Sigmoid colon (tissue), 7 donors: ENCODE data around the gene EHBP1. TPM values are rescaled to one million over a fixed set of nuclear protein-coding genes. Genes with fewer than 3 reads are reported as not detected.

ENCODE experiments used
- DNase-seq: peaks from one replicate; pipeline ENCODE4 v3.0.0-alpha.2; 2019
- H3K27ac ChIP-seq, 4 donors: fragments of 200-600 bp; sonication (generic); one replicate each; pipeline ENCODE4 v1.5.1; 2016 to 2019; ENCODE audit warnings: mild to moderate bottlenecking in 1 of 4
- H3K27me3 ChIP-seq, 3 donors: fragments of 200-600 bp; sonication (generic); one replicate each; pipeline ENCODE4 v1.5.1; 2019; ENCODE audit warnings: mild to moderate bottlenecking in 1 of 3
- H3K36me3 ChIP-seq, 4 donors: fragments of 200-600 bp; sonication (generic); one replicate each; pipeline ENCODE4 v1.5.1; 2016 to 2019
- H3K4me1 ChIP-seq, 4 donors: fragments of 200-600 bp; sonication (generic); one replicate each; pipeline ENCODE4 v1.5.1; 2017 to 2019
- H3K4me3 ChIP-seq, 4 donors: fragments of 200-600 bp; sonication (generic); one replicate each; pipeline ENCODE4 v1.5.1; 2017 to 2019; ENCODE audit warnings: mild to moderate bottlenecking in 2 of 4, moderate library complexity in 1 of 4
- H3K9me3 ChIP-seq, 4 donors: fragments of 200-600 bp in 3 of 4; sonication (generic) in 3 of 4; one replicate each; pipeline versions ENCODE4 v1.5.1 to v1.6.1; 2013 to 2019
- EP300 ChIP-seq, 4 donors: sonication (generic); formaldehyde crosslinking; IDR thresholded peaks; one replicate each; pipeline ENCODE4 v1.6.1; 2017; ENCODE audit warnings: antibody characterized with exemption in 4 of 4
- POLR2A ChIP-seq, 2 donors: fragments of 450-650 bp; IDR thresholded peaks; one replicate each; pipeline ENCODE4 v1.6.1; 2016; ENCODE audit warnings: antibody characterized with exemption in 2 of 2, mild to moderate bottlenecking in 2 of 2, moderate library complexity in 2 of 2
- POLR2AphosphoS5 ChIP-seq, 4 donors: sonication (generic); formaldehyde crosslinking; IDR thresholded peaks; one replicate each; pipeline ENCODE4 v1.6.1; 2017; ENCODE audit warnings: antibody characterized with exemption in 4 of 4
- WGBS, 2 donors: extraction: QIAGEN DNeasy Blood & Tissue Kit; methylation state at CpG; one replicate each; pipeline ENCODE4 v1.1.7; 2013; 5-methylcytosine and 5-hydroxymethylcytosine counted together
- intact Hi-C: fragments of 100-400 bp; cut with DNase I; formaldehyde crosslinking; loops from one replicate; pipeline ENCODE4 v1.15.1; 2023
- polyA plus RNA-seq, 3 donors: library from polyadenylated mRNA; stranded (reverse); fragments of 200-250 nt; gene quantifications; one replicate each; pipeline ENCODE4 v1.2.3, GENCODE V29; 2013
- total RNA-seq, 4 donors: library from RNA; depleted of rRNA; stranded (reverse); fragments of >200 nt; gene quantifications; one replicate each; pipeline ENCODE4 v1.1.0, GENCODE V29; 2016
- TF ChIP-seq, protein P1 (sequence below), 4 experiments: fragments of 450-650 bp in 3 of 4; fragments of 200-600 bp in 1 of 4; IDR thresholded peaks; one replicate each; pipeline ENCODE4 v1.5.1; 2016 to 2019; ENCODE audit warnings: antibody characterized with exemption in 4 of 4, mild to moderate bottlenecking in 3 of 4, moderate library complexity in 2 of 4
- donor health status: healthy with polysubstance abuse.
- donor health status: Bipolar disorder and iron deficiency.
- donor health status: healthy.

EHBP1 gene
- total and polyA plus RNA-seq, 7 donors: 12.7 to 161 (median 121) TPM

DNA sequence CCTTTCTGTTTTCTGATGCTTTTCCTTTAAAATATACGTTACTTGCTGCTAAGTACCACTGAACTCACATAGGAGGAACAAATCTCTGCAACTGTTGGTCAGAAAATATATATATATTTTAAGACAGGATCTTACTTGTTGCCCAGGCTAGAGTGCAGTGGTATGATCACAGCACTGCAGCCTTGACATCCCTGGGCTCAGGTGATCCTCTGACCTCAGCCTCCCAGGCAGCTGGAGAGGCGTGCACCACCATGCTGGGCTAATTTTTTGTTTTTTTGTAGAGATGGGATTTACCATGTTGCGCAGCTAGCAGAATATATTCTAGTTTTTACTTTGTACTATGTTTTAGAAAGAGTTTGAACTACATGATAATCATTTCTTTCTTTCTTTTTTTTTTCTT lies 51.5 kb downstream of the EHBP1 start:
- Histone ChIP-seq H3K27me3 (no peaks in the 10 kb centered on the region), H3K4me3 (no peak overlapping the region), H3K36me3 (no peaks in the 10 kb centered on the region), H3K4me1 (peaks cover 0 to 34% (median 15%) of the 10 kb centered on the region in 4 donors), H3K27ac (no peak overlapping the region), H3K9me3 (no peaks in the 10 kb centered on the region)
- DNase-seq: no peak
- WGBS, 2 donors: 95 to 96% methylated on average over 3 of the region's 3 CpGs
- intact Hi-C loops: no loop called here
- TF ChIP-seq POLR2A (IDR thresholded peaks at IDR 0.05) (no peak), POLR2AphosphoS5 (IDR thresholded peaks at IDR 0.05) (no peak)

DNA sequence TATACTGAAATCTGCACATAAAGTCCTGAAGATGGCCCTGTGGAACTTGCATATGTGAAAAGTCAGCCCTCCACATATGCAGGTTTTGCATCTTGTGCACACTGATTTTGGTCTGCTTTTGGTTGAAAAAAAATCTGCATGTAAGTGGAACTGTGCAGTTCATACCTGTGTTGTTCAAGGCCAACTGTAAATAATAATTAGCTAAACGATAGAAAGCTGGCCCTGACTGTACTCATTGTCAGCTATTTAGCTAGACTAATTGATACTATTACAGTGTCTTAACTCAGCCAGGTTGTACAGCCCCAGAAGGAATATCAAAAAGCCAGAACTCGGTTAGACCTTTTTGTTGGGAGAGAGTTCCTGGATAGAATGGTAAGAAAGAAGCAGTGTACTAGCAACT lies 54.5 kb downstream of the EHBP1 start:
- Histone ChIP-seq H3K9me3 (no peaks in the 10 kb centered on the region), H3K27me3 (no peaks in the 10 kb centered on the region), H3K4me1 (peaks cover 0 to 61% (median 24%) of the 10 kb centered on the region in 4 donors), H3K27ac (no peak overlapping the region), H3K36me3 (no peaks in the 10 kb centered on the region), H3K4me3 (no peak overlapping the region)
- intact Hi-C loops: no loop called here
- TF ChIP-seq, protein P1, sequence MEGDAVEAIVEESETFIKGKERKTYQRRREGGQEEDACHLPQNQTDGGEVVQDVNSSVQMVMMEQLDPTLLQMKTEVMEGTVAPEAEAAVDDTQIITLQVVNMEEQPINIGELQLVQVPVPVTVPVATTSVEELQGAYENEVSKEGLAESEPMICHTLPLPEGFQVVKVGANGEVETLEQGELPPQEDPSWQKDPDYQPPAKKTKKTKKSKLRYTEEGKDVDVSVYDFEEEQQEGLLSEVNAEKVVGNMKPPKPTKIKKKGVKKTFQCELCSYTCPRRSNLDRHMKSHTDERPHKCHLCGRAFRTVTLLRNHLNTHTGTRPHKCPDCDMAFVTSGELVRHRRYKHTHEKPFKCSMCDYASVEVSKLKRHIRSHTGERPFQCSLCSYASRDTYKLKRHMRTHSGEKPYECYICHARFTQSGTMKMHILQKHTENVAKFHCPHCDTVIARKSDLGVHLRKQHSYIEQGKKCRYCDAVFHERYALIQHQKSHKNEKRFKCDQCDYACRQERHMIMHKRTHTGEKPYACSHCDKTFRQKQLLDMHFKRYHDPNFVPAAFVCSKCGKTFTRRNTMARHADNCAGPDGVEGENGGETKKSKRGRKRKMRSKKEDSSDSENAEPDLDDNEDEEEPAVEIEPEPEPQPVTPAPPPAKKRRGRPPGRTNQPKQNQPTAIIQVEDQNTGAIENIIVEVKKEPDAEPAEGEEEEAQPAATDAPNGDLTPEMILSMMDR (IDR thresholded peaks at IDR 0.05): no peak
- TF ChIP-seq POLR2A (IDR thresholded peaks at IDR 0.05) (no peak), EP300 (IDR thresholded peaks at IDR 0.05) (no peak), POLR2AphosphoS5 (IDR thresholded peaks at IDR 0.05) (no peak)
- 89 to 95% methylated on average over 2 of the region's 2 CpGs for WGBS, 2 donors
- DNase-seq: no peak

DNA sequence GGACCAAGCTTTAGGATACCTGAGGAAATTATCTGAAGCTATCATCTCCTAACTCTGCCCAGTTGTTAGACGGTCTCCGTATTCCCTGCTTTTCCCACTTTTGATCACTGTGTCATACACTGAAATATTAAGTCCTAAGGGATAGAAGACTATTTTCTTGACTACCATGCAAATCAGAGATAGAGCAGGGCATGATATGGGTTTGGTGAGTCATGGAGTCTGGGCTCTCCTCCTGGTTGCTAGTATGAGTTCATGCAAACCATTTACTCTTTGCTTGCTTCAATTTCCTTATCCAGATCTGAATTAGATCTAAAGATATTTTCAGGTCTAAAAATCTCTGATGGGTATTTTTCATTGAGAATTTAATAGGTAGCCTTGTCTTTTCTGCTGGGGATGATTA lies 55.0 kb downstream of the EHBP1 start:
- H3K9me3 ChIP-seq: no peaks in the 10 kb centered on the region
- TF ChIP-seq POLR2A (IDR thresholded peaks at IDR 0.05) (no peak), EP300 (IDR thresholded peaks at IDR 0.05) (no peak), POLR2AphosphoS5 (IDR thresholded peaks at IDR 0.05) (no peak)
- TF ChIP-seq, protein P1 (IDR thresholded peaks at IDR 0.05): no peak
- no peak for DNase-seq
- intact Hi-C loops: no loop called here
- H3K36me3 ChIP-seq: no peaks in the 10 kb centered on the region
- no peaks in the 10 kb centered on the region for H3K27me3 ChIP-seq
- peaks cover 0 to 66% (median 28%) of the 10 kb centered on the region in 4 donors for H3K4me1 ChIP-seq
- 95 to 98% methylated on average over 2 of the region's 2 CpGs for WGBS, 2 donors
- no peak overlapping the region for H3K27ac ChIP-seq
- H3K4me3 ChIP-seq: no peak overlapping the region

DNA sequence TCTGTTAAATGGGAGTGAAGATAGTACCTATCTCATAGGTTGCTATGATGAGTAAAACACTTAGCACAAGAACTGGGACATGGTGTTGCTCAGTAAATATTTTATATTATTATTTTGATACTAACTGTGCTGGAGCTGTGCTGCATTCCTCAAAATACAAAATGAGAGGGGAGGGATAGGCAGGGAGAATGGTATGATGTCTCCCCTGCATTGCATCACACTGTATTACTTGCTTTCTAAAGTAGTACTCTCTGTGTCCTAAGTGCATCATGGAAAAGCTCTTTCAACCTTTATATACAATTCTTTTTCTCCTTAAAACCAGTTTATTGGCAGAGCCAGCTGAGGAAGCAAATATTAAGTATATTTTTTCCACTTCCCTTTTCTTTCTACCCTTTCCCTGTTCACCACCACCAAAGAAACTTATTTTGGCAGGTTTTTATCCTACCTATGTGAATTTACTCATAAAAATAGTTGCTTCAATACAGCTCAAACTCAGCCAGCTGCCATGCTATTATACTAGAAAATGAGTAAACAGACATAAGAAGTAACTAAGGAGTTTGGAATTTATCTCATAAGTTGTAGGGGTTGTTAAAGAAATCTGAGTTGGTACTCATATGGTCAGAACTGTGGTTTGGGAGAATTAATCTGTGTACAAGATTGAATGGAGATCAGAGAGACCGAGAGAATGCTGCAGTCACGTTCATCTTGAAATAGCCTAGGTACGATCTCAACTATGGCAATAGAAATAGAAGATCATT lies 60.3 kb downstream of the EHBP1 start:
- WGBS, 2 donors: 98% methylated on average over 3 of the region's 3 CpGs
- H3K4me3 ChIP-seq: no peak overlapping the region
- TF ChIP-seq EP300 (IDR thresholded peaks at IDR 0.05) (no peak), POLR2AphosphoS5 (IDR thresholded peaks at IDR 0.05) (no peak), POLR2A (IDR thresholded peaks at IDR 0.05) (no peak)
- TF ChIP-seq, protein P1 (IDR thresholded peaks at IDR 0.05): no peak
- H3K27ac ChIP-seq: peak overlapping the region in 1 of 4 donors; percentile 4
- peaks cover 0 to 51% (median 24%) of the 10 kb centered on the region in 4 donors for H3K4me1 ChIP-seq
- H3K9me3 ChIP-seq: no peaks in the 10 kb centered on the region
- intact Hi-C loops: no loop called here
- no peaks in the 10 kb centered on the region for H3K36me3 ChIP-seq
- no peaks in the 10 kb centered on the region for H3K27me3 ChIP-seq
- no peak for DNase-seq

DNA sequence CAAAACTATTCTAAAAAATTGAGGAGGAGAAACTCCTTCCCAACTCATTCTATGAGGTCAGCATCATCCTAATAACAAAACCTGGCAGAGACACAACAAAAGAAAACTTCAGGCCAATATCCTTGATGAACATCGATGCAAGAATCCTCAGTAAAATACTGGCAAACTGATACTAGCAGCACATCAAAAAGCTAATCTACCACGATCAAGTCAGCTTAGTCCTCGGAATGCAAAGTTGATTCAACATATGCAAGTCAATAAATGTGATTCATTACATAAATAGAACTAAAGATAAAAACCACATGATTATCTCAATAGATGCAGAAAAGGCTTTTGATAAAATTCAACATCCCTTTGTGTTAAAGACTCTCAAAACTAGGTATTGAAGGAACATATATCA lies 63.1 kb downstream of the EHBP1 start:
- Histone ChIP-seq H3K4me3 (no peak overlapping the region), H3K36me3 (no peaks in the 10 kb centered on the region), H3K9me3 (no peaks in the 10 kb centered on the region), H3K27ac (no peak overlapping the region), H3K27me3 (no peaks in the 10 kb centered on the region), H3K4me1 (peaks cover 0 to 35% (median 11%) of the 10 kb centered on the region in 4 donors)
- 83% methylated on average over 3 of the region's 3 CpGs for WGBS, 2 donors
- intact Hi-C loops: no loop called here
- TF ChIP-seq POLR2AphosphoS5 (IDR thresholded peaks at IDR 0.05): no peak
- no peak for TF ChIP-seq POLR2A (IDR thresholded peaks at IDR 0.05)
- TF ChIP-seq EP300 (IDR thresholded peaks at IDR 0.05): no peak
- TF ChIP-seq, protein P1 (IDR thresholded peaks at IDR 0.05): no peak
- no peak for DNase-seq
